H4 (cell line): ENCODE measurements around the gene TUBAL3. TPM values are rescaled to one million over a fixed set of nuclear protein-coding genes. Genes with fewer than 3 reads are reported as not detected.
"Not testable (repeated sequence)": the region's sequence is repeated elsewhere in the genome, so short reads cannot be mapped to it uniquely, and the experiment has no call there.

Experiments used
- DNase-seq: peaks from one replicate; pipeline ENCODE4 v3.0.0-alpha.2; 2015; ENCODE audit warnings: low spot score
- total RNA-seq: library from RNA; depleted of rRNA; stranded (reverse); fragments of >200 nt; shearing (Covaris generic); gene quantifications from 2 replicates; pipeline ENCODE4 v1.2.3, GENCODE V29; 2014

TUBAL3 gene
- total RNA-seq, 1 experiment from 2014 or later = not detected

DNA sequence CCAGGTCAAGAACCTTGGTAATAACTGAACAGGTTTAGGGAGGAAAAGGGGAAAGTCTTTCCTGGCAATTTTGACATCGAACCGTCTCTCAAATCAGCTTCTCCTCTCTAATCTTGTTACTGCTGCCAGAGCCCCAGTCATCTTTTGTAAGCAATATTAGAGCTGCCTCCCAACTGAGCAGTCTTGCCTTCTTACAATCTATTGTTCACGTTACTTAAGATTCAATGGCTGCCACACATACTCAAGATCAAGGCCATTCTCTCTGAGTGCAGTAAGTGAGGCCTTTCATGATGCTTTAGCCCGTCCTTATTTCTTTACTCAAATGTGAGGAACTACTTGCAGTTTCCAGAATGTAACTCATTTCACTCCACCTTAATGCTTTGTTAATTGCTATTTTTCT, 20.1 kb upstream of the TUBAL3 start:
- no peak for DNase-seq

DNA sequence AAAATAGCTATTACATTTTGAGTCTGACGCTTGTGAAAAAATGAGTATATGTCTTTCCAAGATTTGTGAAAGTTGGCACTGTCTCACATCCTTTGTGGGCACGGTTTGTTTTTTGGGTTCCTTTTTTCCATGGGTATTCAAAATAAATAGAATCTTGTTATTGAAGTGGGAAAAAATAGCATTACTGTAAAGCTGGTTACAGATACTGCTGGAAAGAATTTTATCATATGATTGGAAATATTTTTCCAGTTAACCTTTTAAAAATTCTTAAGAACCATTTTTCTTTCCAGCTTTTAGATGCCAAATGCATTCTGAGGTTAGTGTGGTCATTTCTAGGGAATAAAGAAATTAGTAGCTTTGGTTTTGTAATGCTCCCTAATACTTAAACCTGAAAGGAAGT, 19.1 kb upstream of the TUBAL3 start:
- no peak for DNase-seq

DNA sequence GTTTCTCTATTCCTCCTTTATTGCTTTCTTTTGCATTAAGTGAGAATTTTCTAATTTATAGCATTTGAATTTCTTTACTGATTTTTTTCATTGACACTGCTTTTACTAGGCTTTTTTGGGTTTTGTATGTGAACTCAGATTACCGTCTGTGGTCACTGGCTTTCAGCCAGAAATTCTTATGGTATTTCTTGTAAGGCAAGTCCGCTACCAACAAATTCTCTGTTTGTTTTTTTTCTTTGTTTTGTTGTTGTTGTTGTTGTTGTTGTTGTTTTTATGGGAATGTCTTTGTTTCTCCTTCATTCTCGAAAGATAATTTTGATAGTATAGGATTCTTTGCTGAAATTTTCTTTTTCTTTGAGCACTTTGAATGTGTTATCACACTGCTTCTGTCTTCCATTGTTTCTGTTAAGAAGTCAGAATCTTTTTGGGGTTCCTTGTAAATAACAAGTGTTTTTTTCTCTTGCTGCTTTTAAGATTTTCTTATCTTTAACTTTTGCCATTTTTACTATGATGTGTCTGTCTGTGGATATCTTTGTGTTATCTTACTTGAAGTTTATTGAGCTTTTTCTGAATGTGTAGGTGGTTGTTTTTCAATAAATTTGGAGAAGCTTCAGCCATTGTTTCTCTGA, 15.0 kb upstream of the TUBAL3 start:
- no peak for DNase-seq

DNA sequence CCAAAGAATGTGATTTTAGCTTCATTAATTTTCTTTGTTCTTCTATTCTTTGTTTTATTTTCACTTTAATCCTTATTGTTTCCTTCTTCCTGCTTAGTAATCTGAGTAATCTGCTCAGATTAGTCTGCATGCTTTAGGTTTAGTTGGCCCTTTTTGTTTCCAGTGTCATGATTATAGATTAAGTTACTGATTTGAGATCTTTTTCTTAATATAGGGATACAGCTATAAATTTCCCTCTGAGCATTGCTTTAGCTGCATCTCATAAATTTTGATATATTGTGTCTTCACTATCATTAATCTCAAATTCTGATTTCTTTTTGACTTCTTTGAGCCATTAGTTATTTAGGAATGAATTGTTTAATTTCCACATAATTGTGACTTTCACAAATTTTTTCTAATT, 14.0 kb upstream of the TUBAL3 start:
- DNase-seq = no peak

DNA sequence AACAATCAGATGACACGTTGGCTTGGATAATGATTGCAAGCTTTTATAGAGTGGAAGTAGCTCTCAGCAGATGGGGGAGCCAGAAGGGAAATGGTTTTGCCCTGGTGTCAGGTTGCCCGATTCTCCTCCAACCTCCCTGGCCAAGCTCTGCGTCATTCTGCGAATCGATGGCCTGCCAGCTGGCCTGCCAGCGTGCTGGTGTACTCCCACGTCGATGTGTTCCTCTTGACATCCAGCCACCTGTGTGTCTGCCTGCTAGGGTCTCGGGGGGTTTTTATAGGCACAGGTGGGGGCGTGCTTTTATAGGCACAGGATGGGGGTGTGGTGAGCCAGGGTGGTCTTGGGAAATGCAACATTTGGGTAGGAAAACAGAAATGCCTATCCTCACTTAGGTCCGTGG, 12.4 kb upstream of the TUBAL3 start:
- DNase-seq = no peak

DNA sequence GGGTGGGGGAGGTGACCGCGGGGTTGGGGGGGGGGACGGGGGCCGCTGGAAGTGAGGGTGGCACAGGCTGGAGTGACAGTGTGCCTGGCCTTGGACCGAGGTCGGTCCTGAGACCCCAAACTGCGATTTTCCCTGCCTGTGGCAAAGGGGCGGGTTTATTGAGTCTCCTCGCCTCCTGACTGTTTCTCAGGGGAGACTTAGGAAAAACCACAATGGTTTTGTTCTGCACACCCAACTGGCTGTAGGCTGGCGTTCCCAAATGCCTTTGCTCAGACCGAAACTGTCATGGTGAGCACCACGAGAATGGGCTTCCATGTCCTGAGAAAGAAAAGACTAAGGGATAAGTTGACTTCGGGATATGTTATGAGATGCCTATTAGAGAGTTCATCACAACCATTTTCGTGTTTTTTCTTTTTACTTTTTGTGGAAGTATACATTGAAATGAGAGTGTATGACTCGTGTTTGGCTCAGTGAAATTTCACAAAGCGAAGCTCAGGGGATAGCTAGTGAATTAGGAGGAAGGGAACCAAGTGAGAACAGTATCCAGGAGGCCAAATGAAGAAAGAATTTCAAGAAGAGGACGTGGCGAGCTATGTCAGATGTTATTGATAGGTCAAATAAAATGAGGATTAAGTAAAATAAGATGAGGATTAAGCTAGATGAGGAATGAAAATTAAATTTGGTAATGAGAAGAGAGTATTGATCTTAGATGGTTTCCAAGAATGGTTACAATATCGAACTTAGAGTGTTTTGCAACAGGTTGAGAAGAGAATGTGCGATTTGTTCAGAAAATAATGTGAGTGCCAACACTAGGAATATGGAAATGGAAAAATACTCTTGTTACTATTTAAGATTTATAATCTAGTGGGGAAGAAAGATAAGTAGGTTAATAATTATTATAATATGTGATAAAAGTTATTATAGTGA, 8.6 kb upstream of the TUBAL3 start:
- DNase-seq = peak; percentile 27

DNA sequence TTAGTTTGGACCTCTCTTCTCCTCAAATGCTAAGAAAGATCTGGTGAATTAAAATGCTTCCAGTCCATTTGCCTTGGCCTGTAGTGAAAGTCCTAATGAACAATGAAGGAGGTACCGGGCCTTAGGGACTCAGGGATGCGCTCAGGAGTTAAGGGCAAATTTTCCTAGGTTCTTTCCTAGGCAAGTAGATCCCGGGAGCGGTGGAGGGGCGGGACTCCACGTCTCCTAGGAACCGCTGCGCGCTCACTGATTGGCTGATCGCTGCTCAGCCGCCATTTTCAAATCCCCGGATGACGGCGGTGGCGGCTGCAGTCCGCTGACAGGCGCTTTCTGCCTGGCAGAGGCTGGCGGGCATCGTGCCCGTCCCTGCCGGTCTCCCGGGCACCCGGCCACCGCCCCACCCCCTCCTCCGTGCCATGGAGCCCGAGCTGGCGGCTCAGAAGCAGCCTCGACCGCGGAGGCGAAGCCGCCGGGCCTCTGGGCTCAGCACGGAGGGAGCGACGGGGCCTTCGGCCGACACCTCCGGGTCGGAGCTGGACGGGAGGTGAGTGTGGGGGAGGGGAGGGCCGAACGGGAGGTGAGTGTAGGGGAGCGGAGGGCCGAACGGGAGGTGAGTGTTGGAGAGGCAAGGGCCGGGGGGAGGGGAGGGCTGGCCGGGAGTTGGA, 7.8 kb upstream of the TUBAL3 start, which contains the start of gene NET1:
Gene NET1, plus strand, starts transcription at position 281 of the 665 bp plus-strand sequence. Its CDS starts 136 bp downstream, at position 417.
- DNase-seq = peak; percentile 81

DNA sequence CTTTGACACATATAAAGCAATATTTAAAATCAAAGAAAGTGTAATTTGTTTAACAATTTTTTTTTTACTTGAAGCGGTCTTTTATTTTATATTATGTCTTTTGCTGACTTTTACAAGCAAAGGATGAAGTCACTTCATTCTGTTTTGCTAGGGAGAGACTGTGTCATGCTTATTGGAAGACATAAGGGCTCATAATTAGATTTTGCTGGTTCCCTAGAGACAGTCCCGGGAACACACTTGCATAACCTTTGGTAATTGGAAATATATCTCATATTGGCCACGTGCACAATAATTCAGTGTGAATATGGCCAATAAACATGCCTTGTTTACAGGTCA, 7.3 kb upstream of the TUBAL3 start:
- no peak for DNase-seq

DNA sequence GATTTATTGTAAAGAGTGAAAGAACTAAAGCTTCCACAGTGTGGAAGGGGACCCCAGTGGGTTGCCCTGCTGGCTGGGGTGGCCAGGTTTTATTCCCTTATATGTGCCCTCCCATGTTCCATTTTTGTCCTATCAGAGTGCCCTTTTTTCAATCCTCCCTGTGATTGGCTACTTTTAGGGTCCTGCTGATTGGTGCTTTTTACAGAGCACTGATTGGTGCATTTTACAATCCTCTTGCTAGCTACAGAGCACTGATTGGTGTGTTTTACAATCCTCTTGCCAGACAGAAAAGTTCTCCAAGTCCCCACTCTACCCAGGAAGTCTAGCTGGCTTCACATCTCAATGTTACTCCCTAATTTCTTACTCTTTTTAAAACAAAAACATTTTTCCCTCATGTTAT, 6.2 kb upstream of the TUBAL3 start:
- not testable (repeated sequence) for DNase-seq

DNA sequence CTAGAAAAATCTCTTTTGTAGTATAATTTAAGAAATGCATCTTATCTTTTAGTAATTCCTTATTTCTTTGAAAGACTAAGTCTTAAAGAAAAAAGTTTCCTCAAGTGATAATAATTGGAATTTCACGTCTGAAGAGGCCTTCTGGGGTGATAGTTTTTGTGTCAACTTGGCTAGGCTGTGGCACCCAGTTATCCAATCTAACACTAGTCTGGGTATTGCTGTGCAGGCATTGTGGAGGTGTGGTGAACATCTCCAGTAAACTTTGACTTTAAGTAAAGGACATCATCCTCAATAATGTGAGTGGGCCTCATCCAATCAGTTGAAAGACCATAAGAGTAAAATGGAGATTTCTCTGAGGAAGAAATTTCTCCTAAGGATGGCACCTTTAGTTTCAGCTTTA, 2.3 kb upstream of the TUBAL3 start:
- no peak for DNase-seq

DNA sequence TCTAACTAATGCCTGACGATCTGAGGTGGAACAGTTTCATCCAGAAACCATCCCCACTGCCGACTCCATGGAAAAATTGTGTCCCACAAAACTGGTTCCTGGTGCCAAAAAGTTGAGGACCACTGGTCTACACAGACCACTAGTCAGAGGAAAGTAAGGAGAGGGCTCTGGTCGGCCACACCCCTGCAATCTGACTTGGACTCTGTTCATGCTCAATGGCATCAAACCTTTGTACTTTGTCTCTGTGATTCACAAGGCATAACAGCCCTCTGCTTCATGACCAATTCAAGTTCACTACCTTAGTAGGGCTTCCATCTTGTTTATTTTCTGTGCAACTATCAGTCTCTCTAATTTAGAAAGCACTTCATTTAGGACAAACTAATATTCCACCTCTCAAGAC, 1.8 kb downstream of the TUBAL3 start:
- DNase-seq = no peak

DNA sequence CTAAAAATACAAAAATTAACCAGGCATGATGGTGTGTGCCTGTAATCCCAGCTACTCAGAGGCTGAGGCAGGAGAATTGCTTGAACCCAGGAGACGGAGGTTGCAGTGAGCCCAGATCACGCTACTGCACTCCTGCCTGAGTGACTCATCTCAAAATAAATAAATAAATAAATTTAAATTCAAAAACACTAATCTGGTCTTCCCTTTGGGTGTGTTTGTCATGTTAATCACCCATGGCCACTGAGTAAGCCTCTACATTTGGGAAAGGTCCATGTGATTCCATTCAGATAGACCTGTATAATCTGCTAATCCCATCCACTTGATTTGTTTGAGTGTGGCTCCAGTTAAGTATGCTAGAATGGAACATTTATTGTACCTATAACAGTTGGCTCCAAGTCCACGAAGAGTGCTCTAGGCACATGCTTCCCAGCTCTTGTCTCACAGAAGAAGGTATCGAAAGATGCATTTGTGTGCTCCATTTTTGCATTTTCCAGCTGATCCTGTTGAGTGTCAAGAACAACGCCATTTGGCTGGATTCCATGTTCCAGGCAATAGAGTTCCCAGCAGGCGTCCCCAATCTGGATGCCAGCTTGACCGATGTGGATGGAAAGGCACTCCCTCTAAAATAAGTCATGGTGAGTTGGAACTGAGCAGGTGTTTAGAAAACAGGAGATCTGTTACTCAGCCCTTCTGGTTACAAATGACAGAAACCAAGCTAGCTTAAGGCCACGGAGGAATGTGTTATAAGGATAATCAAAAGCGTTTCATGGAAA, 4.0 kb downstream of the TUBAL3 start:
- no peak for DNase-seq

DNA sequence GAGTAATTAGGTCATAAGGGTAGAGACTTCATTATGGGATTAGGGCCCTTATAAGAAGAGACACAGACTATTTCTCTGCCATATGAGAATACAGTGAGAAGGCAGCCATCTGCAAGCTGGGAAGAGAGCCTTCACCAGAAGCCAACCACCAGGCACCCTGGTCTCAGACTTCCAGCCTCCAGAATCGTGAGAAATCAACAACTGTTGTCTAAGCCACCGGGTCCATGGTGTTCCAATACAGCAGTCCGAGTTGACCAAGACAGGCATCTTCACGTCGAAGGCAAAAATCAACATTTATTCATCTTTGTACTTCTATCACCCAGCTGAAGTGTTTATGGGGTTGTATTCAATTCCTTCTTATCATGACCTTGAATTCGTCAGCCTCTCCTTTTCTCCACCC, 5.3 kb downstream of the TUBAL3 start:
- no peak for DNase-seq

DNA sequence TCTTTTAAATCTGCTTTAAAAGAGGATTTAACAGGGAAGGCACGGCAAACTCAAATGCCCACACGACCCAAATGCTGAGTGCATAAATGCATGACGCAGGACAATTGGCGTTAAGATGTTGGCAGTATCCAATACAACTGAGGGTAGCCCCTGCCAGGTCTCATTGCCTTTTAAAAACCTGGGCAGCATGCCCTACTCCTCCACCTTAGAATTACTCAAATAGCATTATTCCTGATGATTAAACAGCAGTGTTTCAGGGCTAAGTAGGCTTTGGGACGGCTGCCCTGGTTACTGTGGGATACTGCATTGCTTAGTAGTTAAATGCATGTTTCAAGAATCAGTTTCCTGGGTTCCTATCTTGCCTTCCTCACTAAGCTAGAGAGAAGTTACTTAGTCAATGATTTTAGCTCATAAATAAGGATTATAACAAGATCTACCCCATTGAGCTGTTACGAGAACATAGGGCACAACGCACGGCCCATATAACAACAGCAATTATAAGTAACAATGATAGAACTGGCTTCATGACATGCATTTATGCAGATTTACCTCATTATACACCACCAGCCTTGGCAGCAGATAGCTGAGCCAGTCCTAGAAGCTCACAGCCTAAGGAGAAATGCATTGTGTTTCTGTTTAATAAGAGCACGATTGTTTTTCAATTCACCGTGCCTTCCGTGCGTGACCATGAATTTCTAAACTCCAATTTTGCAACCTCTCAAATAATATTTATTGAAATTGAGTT, 7.9 kb downstream of the TUBAL3 start:
- DNase-seq = no peak

DNA sequence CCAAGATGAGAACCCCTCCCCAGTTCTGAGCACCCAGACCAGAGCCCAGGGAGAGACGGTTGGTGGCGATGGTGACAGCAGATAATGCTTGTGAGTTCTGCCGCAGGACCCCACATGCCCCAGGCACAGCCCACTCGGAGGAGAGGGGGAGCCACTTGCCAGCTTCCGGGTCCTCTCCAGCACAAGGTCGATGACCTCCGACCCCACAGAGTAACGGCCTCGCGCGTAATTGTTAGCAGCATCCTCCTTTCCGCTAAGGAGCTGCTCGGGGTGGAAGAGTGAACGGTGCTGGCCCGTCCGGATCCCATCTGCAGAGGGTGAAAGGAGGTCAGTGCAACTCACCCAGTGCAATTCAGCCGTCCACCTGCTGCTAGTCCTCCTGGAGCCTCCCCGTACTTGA, 9.5 kb downstream of the TUBAL3 start:
- no peak for DNase-seq

DNA sequence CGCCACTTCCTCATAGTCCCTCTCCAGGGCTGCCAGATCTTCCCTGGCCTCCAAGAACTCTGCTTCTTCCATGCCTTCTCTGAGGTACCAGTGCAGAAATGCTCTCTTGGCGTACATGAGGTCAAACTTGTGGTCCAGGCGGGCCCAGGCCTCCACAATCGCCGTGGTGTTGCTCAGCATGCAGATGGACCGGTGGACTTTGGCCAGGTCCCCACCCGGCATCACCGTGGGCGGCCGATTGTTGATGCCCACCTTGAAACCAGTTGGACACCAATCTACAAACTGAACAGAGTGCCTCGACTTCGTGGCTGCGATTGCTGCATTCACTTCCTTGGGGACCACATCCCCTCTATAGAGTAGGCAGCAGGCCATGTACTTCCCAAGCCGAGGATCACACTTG, 11.1 kb downstream of the TUBAL3 start:
- DNase-seq = no peak

DNA sequence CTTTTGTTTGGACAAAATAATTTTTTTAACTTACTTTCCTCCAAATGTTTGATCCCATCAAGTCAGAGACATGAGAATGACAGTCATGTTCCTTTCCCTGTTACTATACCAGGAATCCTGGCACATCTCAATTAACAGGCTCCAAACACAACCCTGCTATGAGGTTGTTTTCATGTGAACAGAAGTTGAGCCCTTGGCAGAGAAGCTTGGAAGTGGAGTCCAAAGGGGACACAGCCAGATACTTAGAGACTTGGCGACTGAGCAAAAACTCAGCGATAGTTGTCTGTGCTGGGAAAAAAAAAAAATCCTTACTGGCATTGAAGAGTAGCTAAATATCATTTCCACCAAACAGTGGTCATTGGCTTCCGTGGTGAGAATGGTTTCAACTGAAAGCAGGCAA, 12.8 kb downstream of the TUBAL3 start:
- no peak for DNase-seq

DNA sequence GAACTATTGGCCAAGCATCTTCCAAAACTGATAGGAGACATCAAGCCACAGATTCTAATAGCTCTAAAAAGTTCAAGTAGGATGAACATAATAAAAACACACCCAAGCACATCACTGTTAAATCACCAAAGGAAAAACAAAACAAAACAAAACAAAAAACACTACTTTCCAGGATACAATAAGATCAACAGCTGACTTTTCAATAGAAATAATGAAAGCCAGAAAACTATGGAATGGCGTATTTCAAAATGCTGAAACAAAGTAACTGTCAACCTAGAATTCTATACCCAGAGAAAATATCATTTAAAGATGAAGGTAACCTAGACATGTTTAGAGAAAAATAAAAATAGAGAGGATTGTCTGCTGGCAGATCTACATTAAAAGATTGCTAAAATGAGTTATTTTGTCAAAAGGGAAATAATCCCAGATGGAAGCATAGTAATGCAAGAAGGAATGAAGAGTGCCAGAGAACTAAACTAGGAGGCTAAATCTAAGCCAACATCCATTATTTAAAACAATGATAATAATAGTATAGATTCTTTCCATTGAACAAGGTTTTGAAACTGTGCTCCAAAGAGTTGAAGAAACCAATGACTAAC, 13.9 kb downstream of the TUBAL3 start:
- DNase-seq = no peak

DNA sequence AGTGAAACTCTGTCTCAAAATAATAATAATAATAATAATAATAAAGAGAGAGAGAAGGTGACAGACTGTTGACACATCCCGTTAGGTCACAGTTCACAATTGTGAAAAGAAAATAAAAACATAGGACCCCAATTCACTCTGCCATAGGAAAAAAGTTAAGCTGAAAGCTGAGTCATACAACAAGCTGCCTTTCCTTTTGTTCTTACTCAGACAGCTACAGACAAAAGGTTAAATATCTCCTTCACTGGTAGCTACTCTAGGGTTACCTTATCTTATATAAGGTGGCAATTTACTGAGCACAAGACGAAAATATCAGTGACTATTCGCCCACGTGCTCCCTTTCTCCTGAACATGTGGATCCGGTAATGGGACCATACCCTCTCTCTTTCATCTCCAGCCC, 17.5 kb downstream of the TUBAL3 start:
- DNase-seq = no peak

DNA sequence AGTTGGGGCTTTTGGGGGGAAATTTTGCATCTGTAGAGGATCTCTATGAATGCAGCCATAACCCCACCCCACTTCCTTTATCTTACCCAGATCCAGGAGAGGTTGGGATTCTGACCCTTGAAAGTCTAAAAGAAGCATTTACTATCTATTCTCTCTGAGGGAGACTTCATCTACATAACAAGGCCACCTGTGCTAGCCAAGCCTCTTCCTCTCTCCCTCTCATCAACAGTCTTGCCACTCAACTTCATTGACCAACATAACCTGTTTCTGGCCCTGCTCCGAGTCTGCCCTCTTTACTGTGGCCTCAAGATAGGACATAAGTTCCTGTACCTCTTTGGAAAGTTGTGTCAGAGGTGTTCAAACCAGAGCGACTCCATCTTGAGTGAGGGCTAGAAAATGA, 19.4 kb downstream of the TUBAL3 start:
- DNase-seq = no peak

DNA sequence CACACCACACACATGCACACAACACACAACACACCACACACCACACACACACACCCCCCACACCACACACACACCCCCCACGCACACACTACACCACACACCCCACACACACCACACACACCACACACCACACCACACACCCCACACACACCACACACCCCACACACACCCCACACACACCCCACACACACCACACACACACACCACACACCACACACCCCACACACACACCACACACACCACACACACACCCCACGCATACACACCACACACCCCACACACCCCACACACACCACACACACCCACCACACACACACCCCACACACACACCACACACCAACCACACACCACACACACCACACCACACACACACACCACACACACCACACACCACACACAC, 23.4 kb downstream of the TUBAL3 start:
- DNase-seq = no peak
